ENCODE data around the gene GPR26.
A peak's percentile ranks its signal among the peaks of the same experiment; 100 is the strongest.

Gene GPR26, protein sequence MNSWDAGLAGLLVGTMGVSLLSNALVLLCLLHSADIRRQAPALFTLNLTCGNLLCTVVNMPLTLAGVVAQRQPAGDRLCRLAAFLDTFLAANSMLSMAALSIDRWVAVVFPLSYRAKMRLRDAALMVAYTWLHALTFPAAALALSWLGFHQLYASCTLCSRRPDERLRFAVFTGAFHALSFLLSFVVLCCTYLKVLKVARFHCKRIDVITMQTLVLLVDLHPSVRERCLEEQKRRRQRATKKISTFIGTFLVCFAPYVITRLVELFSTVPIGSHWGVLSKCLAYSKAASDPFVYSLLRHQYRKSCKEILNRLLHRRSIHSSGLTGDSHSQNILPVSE

DNA sequence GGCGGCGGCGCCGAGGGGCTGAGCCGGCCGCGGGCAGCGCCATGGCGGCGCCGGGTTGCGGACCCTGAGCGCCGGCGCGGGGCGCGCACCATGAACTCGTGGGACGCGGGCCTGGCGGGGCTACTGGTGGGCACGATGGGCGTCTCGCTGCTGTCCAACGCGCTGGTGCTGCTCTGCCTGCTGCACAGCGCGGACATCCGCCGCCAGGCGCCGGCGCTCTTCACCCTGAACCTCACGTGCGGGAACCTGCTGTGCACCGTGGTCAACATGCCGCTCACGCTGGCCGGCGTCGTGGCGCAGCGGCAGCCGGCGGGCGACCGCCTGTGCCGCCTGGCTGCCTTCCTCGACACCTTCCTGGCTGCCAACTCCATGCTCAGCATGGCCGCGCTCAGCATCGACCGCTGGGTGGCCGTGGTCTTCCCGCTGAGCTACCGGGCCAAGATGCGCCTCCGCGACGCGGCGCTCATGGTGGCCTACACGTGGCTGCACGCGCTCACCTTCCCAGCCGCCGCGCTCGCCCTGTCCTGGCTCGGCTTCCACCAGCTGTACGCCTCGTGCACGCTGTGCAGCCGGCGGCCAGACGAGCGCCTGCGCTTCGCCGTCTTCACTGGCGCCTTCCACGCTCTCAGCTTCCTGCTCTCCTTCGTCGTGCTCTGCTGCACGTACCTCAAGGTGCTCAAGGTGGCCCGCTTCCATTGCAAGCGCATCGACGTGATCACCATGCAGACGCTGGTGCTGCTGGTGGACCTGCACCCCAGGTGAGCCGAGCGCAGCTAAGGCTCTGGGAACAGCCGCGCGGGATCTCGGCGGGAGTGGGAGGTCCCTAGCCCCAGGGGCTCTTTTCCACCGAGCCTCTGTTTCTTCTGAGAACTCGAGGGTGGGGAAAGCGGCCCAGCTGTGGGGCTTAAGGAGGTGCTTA, at the start of gene GPR26:
Gene GPR26, plus strand, starts transcription at position 38 of the 919 bp plus-strand sequence. Its CDS starts 53 bp downstream, at position 91.
- no peak for DNase-seq

DNA sequence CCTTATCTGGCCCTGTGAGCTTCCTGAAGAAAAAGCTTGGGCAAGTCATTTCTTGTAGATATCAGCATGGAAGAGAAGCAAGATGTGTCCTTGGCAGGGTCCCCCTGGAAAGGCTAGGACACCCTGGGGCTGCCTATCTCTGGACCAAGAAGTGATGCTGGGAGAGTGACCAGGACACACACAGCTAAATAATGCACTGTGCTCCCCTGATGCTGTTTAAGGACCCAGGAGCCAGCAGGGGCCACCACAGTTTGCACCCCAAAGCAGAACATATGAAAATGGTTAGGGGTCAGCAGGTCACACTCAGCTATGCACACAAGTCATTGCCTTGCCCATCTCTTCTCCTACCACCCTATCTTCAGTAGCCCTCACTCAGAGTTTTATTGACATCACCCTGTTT, 47.9 kb upstream of the GPR26 start:
- DNase-seq: no peak

DNA sequence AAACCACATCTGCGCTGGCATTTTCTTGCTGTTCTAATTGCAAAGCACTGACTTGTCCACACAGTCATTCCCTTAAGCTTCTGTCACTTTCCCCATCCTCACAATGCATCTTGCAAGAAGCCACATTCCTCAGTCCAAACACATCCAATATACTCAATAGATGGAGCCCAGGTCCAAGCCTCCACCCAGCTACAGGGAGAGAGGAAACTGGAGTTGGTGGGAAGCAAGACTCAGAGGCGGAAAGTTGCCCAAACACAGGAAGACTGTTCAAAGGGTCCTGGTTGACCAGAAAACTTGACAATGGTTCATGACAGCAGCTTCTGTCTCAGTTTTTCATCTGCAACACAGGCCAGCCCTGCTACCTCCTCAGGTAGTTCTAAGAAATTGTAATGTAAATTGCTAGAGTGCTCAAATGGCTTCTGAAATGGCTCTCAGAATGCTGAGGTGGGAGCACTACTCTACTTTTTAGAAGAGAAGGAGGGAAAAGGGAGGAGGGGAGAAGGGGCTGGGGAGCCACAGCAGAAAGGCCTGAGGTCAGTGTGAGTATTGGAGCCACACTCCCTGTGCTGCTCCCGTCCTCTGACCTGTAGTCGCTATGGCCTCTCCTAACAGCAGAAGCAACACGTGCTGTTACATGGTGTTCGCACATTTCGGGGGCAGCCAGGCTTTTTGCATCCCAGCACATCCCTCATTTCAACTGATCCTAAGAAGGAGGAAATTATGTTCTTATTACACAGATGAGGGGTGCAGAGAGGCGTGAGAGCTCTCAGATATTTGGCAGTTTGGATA, 46.9 kb upstream of the GPR26 start:
- no peak for DNase-seq

DNA sequence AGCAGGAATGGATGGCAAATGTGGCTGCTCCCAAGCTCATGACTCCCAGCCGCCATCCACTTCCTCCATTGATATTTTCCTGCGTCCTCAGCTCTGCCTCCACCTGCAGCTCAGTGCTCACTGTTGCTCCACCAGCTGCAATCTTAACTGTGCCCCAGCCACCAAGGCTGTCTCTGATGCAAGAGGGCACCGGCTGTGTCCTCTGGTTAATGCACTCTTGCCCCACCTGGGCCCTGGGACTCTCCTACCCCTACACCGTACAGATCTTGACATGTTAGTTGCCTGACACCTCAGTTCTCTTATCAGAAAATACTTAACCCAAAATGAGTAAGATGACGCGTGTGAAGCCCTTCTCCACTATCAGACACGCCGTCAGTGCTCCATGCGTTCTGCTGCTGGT, 45.5 kb upstream of the GPR26 start:
- DNase-seq: no peak

DNA sequence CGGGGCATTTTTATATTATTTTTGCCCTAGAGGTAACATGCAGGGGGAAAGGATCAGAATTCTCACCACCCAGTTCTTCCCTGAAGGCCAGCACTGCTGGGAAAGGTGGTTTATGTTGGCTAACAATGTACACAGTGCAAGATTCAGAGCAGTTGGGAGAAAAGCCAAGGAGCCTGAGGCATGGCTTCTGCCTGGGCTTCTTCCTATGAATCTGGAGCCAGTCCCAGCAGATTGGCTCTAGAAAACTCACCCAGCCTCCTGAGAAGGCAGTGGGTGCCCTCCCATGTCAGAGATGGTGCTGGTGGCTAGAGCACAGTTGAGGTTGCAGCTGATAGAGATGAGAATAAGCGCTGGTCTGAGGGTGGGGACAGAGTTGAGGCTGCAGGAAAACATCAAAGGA, 44.7 kb upstream of the GPR26 start:
- no peak for DNase-seq

DNA sequence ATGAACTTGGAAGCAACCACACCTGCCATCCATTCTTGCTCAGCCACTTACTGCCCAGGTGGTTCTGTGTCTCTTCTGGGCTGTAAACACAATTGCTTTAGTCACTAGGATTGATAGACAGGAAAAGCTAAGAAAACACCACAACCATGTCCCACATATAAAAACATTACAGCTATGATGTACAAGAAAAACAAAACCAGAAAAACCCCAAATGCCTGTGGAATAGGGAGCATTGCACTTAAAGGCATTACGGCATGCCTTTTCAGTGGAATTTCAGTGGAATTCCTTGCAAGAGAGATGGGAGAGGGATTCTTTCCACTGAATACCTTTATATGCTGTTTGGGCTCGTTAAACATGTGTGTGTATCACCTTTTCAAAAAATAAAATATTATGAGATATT, 44.2 kb upstream of the GPR26 start:
- DNase-seq: no peak

DNA sequence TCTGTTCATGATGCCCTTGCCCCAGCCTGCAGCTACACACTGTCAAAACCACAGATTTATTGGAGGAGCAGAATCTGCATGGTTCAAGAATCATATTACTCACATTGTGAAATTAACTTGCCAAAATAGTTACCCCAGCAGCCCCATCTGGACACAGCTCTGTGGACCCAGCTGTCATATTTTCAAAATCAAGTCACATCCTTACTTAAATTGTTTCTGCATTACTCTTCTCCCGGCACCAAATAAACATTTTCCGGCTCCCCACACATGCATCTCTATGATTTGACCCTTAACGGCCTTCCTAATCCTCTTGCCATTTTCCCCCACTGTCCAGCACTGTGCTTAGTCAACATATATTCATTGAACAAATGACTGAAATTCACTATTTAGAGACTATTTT, 43.8 kb upstream of the GPR26 start:
- DNase-seq: no peak

DNA sequence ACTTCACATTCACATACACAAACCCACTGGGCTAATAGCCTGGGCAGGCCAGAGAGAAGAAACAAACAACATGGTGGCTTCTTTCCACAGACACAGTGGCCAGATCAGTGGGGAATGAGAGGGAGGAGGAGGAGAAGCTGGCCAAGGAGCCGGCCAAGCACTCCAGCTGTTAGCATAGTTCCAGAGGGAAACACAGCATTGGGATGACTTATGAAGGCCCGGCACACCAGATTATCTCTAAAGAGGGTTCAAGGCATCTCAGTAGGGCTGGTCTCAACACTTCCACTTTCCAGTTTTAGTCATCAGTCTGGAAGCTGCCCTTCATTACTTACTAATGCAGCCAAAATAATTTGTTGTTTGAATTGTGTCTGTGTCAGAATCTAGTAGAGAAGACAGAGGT, 42.1 kb upstream of the GPR26 start:
- DNase-seq: no peak

DNA sequence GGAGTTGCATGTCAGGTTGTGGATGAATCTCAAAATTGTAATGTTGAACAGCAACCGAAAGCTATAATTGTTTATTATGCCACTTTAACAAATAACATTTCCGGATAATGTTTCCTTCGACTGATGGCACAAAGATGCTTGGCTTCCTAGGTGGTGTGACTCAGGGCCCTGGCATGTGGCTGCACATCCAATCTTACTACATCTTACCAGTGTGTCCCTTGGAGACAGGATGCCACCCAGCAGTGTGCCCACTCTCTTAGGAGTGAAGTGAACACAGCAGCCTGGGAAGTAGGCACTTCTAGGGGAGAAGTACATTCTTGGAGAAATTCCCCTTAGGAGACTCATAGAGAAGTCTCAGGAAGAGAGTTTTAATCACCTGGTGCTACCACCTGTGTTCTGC, 33.0 kb upstream of the GPR26 start:
- DNase-seq: no peak

DNA sequence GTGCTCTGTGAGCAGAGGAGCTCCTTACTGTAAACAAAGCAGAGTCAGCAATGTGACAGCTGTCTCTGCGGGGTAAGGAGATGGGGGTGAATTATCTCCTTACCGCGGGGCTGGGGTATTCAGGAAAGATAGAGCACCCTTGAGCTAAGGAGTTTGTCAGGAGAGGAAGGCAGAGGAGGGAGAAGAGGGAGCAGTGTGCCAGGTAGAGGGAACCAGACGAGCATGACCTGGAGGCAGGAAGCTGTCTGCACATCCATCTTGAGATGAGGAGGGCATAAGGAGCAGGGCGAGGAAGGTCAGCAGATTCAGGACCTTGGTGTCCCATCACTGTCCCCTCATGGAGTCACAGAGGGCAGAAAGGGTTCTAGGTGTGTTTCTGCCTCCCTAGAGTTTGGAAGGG, 32.5 kb upstream of the GPR26 start:
- DNase-seq: no peak

DNA sequence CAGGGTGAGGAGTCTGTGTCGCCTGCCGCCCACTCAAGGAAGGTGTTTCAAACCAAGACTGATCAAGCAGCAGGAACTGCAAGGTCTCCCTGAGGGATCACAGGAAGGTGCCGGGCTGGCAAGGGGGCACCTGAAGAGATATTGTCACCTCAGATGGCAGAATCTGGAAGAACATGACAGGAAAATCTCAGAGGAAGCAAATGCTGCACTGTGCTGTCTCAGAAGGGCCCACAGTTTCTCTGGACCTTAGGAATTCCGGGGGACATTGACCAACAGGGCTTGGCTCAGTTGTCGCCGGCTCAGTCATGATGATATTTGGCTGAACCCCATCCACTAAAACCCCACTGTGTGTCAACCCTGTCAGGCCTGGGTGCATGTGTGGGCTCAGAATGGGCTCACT, 31.9 kb upstream of the GPR26 start:
- DNase-seq: no peak

DNA sequence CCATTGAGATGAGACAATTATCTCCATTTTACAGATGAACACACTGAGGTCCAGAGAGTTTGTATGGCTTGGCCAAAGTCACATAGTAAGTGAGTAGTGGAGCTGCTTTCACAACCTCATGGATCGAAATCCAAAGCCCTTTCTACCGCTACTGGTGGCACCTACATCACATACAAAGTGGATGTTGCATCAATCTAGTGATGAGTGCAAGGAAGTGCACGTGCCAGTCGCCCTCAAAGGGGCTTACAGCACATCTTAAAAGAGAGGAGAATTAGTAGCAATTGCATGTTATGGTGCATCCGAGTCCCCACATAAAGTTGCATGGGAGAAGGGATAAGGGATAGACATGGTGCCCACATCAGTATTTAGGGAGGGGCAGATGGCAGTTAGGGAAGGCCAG, 31.0 kb upstream of the GPR26 start:
- no peak for DNase-seq

DNA sequence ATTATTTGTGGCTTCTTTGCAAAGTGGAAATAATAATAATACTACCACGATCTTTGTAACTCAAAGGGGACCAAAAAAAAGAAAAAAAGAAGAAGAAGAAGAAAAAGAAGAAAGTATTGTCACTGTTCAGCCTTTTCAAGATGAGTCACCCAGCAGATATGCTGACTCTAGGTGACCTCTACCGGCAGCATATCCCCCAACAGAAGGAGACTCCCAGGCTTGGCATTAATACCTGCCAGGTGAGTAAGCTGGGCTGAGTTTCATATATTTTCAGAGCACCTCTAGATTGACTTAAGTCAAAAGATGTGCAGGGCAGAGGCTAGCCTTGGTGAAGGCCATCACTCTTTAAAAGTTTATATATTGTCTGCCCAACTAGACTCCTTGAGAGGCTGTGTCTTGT, 30.4 kb upstream of the GPR26 start:
- DNase-seq: no peak

DNA sequence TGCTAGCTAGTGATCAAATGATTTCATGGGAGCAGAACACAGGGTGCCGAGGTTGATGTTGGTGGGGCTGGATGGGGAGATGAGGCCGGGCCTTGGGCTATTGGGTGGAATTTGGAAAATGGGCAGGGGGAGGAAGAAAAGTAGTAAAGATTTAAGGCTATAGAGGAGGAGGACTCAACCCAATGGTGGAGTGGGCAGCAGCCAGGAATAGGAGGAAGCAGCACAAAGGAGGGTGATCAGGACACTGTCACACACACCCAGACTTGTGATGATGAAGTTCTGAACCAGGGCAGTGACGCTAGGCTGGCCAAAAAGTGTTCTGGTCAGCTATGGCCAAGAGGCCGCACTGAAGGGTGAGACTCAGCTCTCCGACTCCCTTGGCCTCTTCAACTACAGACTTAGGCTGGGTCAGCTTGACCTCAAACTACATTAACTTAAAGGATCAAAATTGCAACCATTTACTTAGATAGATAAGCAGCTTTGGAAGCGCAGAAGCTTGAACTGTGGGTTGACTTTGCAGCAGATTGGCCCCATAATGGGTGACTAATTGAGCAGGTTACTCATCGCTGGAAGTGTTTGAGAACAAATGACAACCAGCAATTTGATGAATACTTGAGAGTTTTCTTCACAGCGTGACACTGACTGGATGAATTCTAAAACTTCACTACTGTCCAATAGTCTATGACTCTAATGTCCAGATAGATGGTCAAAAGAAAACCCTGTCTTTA, 29.4 kb upstream of the GPR26 start:
- DNase-seq: no peak

DNA sequence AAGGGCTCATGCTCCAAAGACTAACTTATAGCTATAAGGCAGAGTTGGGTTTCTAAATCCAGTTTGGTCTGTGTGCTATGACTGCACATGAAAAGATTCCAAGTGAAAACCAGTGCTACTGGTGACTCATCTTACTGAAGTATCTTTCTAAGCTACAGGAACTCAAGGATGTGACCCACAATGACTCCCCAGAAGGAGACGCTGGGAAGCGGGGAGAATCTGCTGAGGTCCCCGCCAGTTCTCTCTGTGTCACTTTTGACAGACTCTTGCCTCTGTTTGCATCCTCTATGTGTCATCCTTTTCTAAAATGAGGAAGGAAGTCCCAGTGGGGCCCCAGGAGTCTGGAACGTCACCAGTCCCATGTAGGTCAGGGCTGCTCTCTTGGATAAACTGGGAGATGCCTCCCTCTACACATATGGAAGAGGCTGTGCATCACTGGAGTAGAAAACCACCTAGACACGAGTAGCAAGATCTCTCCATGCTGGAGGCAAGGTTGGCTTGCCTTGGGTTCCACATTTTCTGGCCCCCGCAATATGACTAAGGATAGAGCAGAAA, 28.8 kb upstream of the GPR26 start:
- DNase-seq: peak; percentile 2

DNA sequence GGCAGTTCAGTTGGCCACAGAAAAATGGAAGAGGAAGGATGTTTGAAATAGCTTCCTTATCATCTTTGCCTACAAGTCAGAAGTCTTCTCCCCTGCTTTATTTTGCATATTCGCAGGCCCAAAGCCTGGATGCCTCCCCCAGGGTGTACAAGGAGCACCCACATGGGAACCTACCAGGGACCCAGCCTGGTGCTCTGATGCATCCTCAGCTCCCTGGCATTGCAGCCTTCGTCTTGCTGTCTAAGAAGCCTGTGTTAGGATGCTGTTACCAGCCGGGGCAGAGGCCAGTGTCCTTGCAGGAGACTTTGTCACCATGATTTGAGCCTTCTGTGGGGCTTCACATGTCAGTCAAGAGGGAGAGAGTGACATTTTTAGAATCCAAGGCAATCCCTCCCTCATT, 27.0 kb upstream of the GPR26 start:
- DNase-seq: no peak

DNA sequence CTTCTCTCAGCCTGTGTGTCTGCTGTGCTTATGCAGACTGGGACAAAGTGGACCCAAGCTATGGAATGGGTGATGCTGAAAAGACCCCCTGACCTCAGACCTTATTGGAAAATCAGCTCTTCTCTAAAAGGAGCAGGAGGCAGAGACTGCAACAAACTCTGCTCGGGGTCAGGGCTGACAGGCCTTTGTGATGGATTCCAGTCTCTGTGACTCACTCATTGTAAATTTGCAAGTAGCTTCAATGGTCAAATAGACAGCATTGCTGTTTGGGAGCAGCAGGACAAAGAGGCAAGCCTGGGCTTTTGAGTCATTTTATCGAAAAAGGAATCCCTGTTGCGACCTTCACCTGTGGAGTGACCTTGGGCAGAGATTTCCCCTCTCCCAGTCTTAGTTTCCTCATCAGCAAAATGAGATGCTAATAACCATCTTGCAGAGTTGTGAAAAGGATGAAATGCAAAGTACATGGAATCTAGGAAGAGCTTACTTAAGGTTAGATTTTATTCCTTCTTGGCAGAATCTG, 26.1 kb upstream of the GPR26 start:
- DNase-seq: no peak

DNA sequence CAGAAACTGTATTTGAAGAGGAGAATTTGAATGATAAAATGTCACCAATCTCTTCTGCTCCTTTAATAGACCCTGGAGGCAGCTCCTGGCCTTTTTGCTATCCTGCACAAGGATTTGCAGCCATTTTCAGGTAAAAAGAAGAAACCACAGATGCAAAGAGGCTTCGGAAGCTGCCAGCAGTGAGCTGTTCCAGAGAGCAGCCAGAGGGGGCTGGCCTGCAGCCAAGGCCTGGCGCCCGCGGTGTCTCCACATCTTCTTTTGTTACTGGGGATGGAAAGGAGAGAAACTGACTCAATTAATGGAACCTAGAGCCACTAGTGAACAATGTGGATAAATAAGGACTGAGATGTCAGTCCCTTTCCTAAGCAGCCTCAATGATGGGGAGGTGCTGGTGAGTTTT, 23.9 kb upstream of the GPR26 start:
- no peak for DNase-seq

DNA sequence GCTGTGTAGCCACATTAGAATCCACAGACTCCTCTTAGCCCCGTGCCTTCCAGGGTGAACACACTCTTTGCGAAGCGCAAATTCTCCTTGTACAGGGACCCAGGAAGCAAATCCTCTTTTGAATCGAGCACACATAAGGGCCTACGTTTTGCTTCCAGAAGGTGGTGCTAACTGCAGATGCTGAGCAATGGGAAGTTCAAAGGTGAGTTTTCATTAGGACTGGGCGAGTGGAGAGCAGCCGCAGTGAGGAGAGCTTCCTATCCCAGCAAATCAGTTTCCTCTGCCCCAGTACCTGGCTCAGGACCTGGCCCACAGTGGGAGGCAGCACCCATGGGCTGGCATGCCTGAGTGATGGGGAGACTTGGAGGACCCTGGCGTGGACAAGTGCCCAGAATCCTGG, 23.5 kb upstream of the GPR26 start:
- DNase-seq: no peak

DNA sequence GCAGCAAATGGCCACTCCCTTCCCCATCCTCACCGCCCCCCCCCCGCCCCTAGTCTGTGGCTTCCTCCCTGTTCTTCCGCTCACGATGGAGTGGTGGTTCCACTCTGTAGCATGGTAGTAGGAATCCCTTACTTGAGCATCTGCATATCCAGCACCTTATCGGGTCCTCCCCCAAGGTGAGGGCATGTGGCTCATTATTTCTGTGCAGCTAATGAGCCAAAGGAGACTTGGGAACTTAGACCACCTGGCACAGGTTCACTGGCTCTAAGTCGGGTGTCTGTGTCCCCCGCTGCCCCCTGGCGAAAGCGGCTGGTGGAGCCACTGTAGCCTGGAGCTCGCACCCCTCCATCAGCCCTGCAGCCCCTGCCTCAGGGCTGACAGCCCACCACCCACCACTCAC, 22.8 kb upstream of the GPR26 start:
- no peak for DNase-seq

DNA sequence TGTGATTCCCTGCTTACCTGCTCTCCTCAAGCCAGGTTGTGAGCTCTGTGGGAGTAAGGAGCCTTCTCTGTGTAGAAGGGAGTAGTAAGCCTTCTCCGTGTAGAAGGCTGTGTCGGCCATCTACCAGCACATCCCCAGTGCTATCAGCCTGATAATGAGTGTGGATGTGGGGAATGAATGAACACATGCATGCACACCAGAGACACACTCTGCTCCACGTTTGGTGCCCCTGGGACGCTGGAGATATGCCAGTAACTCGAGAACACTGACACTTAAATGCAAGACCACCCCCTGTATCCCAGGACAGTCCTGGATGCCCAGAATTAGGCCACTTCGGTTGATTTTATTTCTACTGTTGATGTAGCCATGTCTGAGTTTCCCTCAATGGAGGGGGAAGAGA, 21.1 kb upstream of the GPR26 start:
- no peak for DNase-seq

DNA sequence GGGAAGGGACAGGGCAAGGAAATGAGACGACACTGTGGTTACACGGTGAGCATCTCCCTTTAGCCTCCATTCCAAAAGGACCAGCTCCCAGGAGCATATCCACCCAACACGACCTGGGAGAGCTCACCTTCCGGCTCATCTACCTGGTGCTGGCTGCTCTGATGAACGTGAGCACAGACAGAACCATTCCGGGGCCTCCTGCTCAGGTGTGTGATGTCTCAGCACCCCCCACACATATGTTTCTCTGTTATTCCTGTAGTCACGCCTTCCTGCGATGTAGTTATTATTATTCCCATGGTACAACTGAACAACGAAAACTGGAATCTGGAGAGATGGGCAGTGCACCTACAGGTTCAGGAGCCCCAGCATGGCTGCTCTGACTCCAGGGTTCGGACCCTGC, 20.5 kb upstream of the GPR26 start:
- no peak for DNase-seq
